ENCODE measurements around the gene ZRANB1.
"Not testable (repeated sequence)": the region's sequence is repeated elsewhere in the genome, so short reads cannot be mapped to it uniquely, and the experiment has no call there.

Gene ZRANB1

DNA sequence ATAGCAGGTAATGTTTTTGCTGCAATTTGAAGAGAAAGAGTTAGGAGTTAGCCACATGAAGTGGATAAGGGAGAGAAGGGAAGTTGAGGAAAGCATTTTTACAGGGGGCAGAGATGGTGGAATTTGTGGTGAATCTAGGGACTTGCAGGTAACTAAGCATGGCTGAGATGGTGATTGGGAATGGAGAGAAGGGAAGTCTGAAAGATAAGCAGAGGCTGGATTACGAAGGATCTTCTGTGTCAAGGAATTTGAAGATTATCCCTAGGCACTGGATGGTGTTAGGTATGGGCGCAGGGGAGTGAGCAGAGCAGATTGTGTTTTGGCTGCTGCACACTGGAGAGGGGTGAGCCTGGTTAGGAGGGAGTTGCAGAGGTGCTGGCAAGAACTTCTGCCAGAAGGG, 25.3 kb downstream of the ZRANB1 start:
- DNase-seq, result no peak

GRCh38 chr10:124971276-124971675, 29.4 kb downstream of the ZRANB1 start:
- no peak for DNase-seq

DNA sequence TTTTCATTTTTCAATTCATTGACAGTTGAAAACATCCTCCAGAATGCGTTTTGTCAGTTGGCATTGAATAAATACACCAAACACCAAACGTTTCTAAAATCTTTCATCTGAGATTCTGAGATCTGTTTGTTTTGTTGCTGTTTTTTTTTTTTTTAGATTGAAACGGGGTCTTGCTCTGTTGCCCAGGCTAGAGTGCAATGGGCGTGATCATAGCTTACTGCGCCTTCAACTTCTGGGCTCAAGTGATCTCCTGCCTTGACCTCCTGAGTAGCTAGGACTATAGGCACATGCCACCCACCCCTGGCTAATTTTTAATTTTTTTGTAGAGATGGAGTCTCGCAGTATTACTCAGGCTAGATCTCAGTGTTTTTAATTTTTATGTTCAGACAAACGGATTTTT, 30.7 kb downstream of the ZRANB1 start:
- no peak for DNase-seq

- no peak for DNase-seq
These were observed 32.2 kb downstream of the ZRANB1 start for GRCh38 chr10:124974131-124974530.

DNA sequence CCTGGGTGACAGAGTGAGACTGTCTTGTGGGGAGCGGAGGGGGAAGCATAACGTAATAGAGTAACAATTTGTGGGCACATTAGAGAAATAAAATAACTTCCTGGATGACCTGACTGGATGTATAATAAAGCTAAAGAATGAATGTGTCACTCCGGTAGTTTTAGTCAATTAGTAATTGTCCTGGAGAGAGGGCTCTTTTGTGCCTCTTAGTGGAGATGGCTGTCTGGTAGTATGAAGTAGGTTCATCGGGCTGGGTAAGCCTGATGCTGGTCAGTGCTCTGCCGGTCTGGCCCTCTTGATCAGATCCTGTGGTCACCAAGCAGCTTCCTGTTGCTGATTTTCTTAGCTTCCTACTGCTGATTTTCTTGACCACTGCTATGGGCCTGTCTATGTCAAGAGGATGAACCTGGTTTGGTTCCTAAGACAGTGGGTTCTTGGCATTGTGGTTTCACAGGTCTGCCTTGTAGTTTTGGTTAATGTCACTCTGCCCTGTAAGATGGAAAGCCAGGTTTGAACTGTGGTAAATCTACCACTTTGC, 34.1 kb downstream of the ZRANB1 start:
- DNase-seq, result no peak

GRCh38 chr10:124977161-124977560, 35.2 kb downstream of the ZRANB1 start:
- no peak for DNase-seq

GRCh38 chr10:124977648-124978375, 35.9 kb downstream of the ZRANB1 start:
- no peak for DNase-seq

DNA sequence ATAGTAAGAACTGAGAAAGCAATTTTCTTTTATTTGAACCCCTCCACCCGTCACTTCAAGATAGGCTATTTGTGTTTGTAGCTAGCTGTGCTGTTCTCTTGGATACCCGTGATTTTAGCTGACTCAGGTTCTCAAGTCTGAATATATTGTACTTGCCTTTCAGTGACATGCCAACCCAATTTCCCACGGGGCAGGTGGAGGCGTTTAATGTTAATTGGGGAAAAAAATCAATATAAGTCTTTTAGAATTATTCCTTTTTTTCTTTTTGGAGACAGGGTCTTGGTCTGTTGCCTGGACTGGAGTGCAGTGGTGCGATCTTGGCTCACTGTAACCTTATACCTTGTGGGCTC, 36.4 kb downstream of the ZRANB1 start:
- DNase-seq, result no peak

DNA sequence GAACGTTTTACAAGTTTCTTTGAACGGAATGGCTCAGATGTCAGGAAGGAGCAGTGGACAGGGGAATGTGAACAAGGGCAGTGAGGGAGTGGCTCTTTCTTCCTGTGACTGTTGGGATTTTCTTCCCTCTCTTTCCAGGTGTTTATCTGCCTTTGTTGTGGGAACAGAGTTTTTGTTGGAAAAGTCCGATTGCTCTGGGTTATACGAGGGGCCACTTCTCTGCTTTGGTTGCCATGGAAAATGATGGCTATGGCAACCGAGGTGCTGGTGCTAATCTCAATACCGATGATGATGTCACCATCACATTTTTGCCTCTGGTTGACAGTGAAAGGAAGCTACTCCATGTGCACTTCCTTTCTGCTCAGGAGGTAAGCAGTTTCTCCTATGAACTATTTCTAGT, 41.4 kb downstream of the ZRANB1 start:
- no peak for DNase-seq

- DNase-seq, result no peak
These were observed 42.5 kb downstream of the ZRANB1 start for GRCh38 chr10:124984376-124984775.

- no peak for DNase-seq
These were observed 43.2 kb downstream of the ZRANB1 start for GRCh38 chr10:124985162-124985561.

DNA sequence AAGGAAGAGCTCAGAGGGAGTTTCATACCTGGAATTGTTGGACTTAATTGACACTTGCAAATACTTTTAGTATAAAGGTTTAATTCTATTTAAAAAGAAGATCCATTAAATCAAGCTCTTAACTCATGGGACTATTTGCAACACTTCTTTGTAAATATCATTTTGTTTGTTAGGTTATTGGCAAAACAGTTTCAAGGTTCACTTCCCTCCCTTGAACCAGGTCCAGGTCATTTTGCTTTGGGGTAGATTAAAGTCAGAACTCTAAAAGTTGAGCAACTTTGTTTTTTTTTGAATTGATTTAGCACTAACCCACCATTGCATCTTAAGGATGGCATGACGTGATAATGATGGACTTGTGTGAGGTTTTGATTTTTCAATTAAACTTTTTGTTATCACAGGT, 45.9 kb downstream of the ZRANB1 start:
- DNase-seq, result no peak

DNA sequence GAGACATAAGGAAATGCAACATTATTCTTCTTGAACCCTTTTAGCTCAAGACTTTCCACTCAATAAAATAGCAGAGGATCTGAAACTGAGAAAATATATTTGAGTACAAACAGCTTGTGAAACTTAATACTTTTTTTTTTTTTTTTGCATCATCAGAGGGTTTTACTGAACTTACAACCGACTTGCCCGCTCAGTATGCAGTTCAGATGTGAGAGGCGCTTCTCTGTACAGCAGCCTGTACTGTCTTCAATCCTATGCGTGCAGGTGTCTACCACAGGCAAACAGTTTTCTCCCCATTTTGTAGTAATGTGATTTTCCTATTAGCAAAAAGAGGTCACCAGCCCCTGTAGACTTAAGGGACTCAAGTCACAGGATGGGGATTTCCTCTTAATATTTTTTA, 46.8 kb downstream of the ZRANB1 start:
- DNase-seq, result not testable (repeated sequence)

DNA sequence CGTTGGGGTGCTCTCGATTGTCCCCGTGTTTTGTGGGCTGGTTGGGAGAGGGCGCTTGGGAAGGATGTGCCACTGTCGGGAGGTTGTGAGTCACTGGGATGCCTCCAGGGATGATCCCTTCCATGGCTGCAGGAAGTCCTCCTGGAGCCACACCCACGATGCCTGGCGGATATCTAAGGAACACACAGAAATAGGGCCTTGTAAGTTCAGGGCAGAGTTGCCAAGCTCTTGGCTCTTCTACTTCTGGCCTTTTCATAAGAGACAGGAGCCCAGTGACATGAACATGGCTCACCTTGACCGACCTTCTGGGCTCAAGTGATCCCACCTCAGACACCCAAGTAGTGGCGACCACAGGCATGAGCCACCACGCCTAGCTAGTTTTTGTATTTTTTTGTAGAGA, 47.6 kb downstream of the ZRANB1 start:
- no peak for DNase-seq

GRCh38 chr10:124990671-124991625, 49.0 kb downstream of the ZRANB1 start:
- no peak for DNase-seq

DNA sequence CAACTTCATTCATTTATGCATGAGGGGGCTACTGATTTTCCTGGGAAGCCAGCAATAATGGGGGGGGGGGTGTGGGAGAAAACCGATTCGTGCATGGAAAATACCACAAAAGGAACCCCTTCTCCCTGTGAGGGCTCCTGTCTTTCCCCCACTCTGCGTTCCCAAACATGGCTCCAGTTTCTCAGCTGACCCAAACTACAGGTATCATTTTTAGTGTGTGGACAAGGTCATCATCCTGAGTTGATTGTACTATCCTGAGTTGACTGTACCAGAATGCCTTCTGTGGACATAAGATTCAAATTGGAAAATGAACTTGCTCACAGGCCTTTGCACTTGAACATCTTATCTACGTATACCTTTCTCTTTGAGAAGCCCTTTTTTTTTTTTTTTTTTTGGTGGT, 49.9 kb downstream of the ZRANB1 start:
- no peak for DNase-seq

GRCh38 chr10:124992462-124993344, 50.8 kb downstream of the ZRANB1 start:
- DNase-seq, result peak; percentile 25 to 32

DNA sequence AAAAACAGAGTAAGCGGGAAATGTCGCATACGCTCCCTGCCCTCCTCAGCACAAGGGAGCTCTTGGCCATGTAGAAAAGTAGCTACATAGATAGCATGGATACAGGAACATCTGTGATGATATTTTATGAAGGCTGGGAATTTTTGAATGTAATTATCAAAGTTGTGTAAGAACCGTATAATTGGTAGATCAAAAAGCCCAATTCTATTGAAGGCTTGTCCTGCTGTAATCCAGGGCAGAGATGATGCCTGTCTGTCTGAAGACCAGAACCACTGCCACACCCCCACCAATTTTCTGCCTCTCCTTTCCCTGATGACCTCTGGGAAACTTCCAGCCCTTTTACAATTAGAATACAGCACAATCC, 51.4 kb downstream of the ZRANB1 start:
- no peak for DNase-seq

- DNase-seq, result no peak
These were observed 52.0 kb downstream of the ZRANB1 start for GRCh38 chr10:124993736-124994451.

DNA sequence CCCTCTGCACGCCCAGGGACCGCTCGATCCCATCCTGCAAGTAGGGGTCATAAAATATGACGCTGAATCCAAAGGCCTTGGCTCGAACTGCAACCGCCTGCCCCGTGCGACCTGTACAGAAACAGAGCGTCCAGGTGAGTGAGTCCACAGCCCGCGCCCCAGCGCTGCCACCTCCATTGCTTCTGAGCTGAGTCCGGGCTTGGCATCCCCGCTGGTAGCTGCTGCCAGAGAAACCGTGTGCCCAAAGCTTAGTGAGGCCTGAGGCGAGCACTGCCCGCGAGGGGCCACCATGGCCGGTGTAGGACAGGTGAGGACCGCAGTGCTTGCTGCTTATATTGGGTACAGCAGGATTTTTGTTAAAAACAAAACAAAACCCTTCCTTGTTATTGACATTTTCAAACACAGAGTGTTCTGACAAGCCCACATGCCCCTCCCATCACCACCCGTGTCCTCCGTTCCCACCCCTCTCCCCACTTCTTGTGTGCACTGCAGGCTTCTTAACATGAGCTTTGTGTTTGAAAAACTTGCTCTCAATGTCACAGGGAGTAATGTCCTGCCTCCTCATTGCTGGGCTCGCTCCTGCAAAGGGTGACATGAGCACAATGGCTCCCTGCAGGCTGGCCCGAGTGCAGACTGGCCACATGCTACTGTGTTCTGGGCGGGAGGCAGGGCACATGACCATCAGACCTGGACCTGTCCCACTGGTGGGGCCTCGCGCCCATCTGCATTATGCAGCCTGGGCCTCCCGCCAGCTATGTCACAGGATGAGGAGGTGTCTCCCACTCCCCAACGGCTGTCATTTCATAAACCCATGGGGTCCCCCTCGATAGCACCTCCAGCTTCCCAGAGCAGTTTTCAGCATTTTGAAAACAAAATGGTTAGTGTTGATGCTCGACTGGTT, 52.9 kb downstream of the ZRANB1 start:
- no peak for DNase-seq

DNA sequence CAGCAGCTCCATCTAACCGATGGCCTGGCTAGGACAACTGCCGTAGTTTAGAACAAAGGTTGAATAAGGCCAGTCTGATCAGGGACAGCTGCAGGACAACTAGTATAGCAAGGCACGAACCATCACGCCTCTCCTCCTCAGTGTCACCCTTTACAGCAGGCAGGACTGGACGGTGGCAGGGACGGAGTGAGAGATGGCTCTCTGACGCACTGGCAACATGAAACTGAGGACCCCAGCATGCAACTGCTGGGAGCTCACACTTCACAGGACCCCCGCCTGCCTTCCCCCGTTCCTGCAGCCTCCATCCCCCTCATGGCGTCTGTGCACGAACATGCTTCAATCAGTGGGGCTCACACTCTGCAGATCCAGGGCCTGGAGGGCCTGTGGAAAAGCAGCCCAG, 53.7 kb downstream of the ZRANB1 start:
- DNase-seq, result no peak

Data from AML-193 (cell line).